ENCODE measurements around the gene CPO. TPM values are rescaled to one million over a fixed set of nuclear protein-coding genes. Genes with fewer than 3 reads are reported as not detected.

The CPO gene
- total RNA-seq, 1 donor from 2014 or later, result not detected

- no peak for TF ChIP-seq POLR2A (IDR thresholded peaks at IDR 0.05)
- TF ChIP-seq CTCF (IDR thresholded peaks at IDR 0.05), result peak in 1 of 3 experiments; percentile 32
- H3K4me1 ChIP-seq, result peaks cover 4% of the 10 kb centered on the region
- H3K36me3 ChIP-seq, result no peaks in the 10 kb centered on the region
- intact Hi-C loops (cut with DNase I), result loop anchor here (10.0 kb wide), 1 partner anchor 185 kb away; no protein-coding TSS in a partner anchor
- no peak overlapping the region for H3K4me3 ChIP-seq
- no peaks in the 10 kb centered on the region for H3K9me3 ChIP-seq
- DNase-seq (ENCODE audit: extremely low spot score in 2 of 2), result no peak
- H3K27me3 ChIP-seq, result no peaks in the 10 kb centered on the region
- H3K27ac ChIP-seq, result no peak overlapping the region
Measured at GRCh38 chr2:206989311-206989710, 50.0 kb downstream of the CPO start.

DNA sequence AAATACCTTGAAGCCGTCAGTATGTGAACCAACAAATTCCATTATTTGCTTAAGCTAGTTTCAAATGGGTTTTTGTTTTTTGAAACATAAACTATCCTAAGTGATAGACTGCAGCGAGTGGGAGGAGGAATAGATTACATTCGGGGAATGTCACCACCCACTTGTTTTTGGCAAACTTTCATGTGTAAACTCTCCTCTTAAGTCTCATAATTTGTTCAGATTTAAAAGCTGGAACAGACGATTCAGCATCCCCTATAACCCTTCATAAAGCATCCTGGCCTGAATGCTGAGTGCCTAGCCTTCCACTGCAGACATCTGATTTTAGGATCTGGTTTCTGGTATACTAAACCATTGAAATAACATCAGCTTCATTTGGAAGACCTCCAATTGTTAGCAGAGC, 51.0 kb downstream of the CPO start:
- DNase-seq (ENCODE audit: extremely low spot score in 2 of 2), result no peak
- intact Hi-C loops (cut with DNase I), result no loop called here
- Histone ChIP-seq H3K9me3 (no peaks in the 10 kb centered on the region), H3K4me3 (no peak overlapping the region), H3K27me3 (no peaks in the 10 kb centered on the region), H3K27ac (no peak overlapping the region), H3K36me3 (no peaks in the 10 kb centered on the region), H3K4me1 (peaks cover 4% of the 10 kb centered on the region)
- TF ChIP-seq CTCF (IDR thresholded peaks at IDR 0.05) (no peak), POLR2A (IDR thresholded peaks at IDR 0.05) (no peak), POLR2AphosphoS5 (IDR thresholded peaks at IDR 0.05; ENCODE audit: insufficient read depth in 1 of 2, low read depth in 1 of 2) (no peak)

DNA sequence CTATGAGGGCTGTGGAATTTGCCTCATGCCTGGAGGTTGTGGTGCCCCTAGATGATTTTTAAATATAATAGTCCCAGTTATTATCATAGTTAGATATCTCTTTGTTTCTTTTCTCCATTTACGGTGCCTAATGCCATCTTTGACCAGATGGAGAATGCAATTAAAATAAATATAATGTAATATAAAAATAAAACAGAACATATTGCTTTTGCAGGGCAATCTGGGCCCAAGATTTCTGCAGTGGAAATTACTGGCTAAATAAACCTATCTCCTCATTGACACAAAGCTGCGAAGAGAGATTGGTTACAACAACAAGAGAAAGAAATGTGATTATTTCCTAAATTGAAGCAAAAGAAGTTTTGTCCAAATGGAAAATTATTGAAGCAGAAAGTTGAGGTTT, 51.8 kb downstream of the CPO start:
- intact Hi-C loops (cut with DNase I), result no loop called here

GRCh38 chr2:206993396-206993911, 54.1 kb downstream of the CPO start:
- intact Hi-C loops (cut with DNase I), result no loop called here
- no peak for DNase-seq (ENCODE audit: extremely low spot score in 2 of 2)
- Histone ChIP-seq H3K4me3 (no peak overlapping the region), H3K27me3 (no peaks in the 10 kb centered on the region), H3K36me3 (no peaks in the 10 kb centered on the region), H3K27ac (no peak overlapping the region), H3K4me1 (peaks cover 4% of the 10 kb centered on the region), H3K9me3 (no peaks in the 10 kb centered on the region)
- TF ChIP-seq POLR2A (IDR thresholded peaks at IDR 0.05), result no peak
- TF ChIP-seq POLR2AphosphoS5 (IDR thresholded peaks at IDR 0.05; ENCODE audit: insufficient read depth in 1 of 2, low read depth in 1 of 2), result no peak
- TF ChIP-seq CTCF (IDR thresholded peaks at IDR 0.05), result no peak

More for the DNA sequence above, 51.8 kb downstream of the CPO start:
- DNase-seq (ENCODE audit: extremely low spot score in 2 of 2), result no peak
- H3K27me3 ChIP-seq, result no peaks in the 10 kb centered on the region
- H3K4me3 ChIP-seq, result no peak overlapping the region
- no peaks in the 10 kb centered on the region for H3K9me3 ChIP-seq
- H3K27ac ChIP-seq, result no peak overlapping the region
- no peaks in the 10 kb centered on the region for H3K36me3 ChIP-seq
- H3K4me1 ChIP-seq, result peaks cover 4% of the 10 kb centered on the region
- TF ChIP-seq POLR2AphosphoS5 (IDR thresholded peaks at IDR 0.05; ENCODE audit: insufficient read depth in 1 of 2, low read depth in 1 of 2), result no peak
- TF ChIP-seq POLR2A (IDR thresholded peaks at IDR 0.05), result no peak
- no peak for TF ChIP-seq CTCF (IDR thresholded peaks at IDR 0.05)

DNA sequence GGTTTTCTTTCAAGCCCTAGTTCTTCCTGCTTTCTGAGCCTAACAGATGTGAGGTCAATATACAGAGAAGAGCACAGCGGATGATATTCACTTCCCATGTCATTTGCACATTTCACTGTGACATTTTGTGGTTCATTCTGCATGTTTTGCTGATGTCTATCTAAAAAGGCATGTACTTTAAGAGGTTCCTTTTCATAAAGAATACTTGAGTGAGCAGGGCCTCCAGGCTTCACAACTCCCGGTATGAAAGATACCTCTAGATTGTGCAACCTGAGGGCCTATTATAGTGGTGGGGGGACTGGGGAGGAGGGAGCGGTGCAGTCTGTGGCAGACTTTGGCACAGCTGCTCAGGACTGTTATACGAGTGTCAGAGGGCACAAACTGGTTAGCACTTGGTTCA, 54.6 kb downstream of the CPO start:
- H3K27ac ChIP-seq, result no peak overlapping the region
- H3K9me3 ChIP-seq, result no peaks in the 10 kb centered on the region
- peaks cover 4% of the 10 kb centered on the region for H3K4me1 ChIP-seq
- no peaks in the 10 kb centered on the region for H3K27me3 ChIP-seq
- intact Hi-C loops (cut with DNase I), result no loop called here
- H3K4me3 ChIP-seq, result no peak overlapping the region
- H3K36me3 ChIP-seq, result no peaks in the 10 kb centered on the region
- DNase-seq (ENCODE audit: extremely low spot score in 2 of 2), result no peak
- TF ChIP-seq POLR2AphosphoS5 (IDR thresholded peaks at IDR 0.05; ENCODE audit: insufficient read depth in 1 of 2, low read depth in 1 of 2) (no peak), CTCF (IDR thresholded peaks at IDR 0.05) (no peak), POLR2A (IDR thresholded peaks at IDR 0.05) (no peak)

Data from vagina (tissue), 2 donors.